ENCODE measurements around the gene COL18A1. TPM values are rescaled to one million over a fixed set of nuclear protein-coding genes. Genes with fewer than 3 reads are reported as not detected.

The COL18A1 gene
- total RNA-seq, 1 experiment from 2014 or later = 676 TPM

DNA sequence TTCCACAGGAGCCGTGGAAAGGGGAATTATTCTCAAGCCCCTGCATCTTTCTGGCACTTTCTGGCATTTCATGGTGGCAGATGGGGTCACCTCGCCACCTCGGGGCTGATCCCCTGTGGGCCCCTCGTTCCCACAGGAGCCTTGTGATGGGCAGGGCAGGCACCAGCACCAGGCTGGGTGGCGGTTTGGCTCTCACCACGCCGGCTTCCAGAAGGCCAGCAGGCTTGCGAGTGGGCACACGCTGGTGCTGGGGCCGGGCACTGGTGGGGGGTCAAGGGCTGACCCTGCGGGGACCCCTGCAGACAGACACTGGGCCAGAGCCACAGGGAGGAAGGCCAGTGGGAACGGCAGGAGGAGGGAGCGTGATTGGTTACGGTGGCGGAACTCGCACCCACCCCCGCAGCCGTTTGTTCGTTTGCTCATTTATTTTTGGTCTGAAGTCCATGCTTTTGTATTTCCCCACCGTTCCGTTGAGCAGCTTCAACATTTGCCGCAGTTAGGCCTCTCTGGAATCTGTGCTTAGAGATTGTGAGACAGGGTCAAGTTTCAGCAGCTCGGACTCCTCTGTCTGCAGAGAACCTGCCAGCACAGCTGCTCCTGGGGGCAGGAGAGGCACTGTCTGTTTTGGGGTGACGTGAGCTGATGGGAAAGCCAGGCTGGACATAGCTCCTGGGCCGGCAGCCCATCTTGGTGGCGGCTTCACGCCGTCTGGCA lies 5.3 kb downstream of the COL18A1 start:
- no peak for TF ChIP-seq TCF7L2 (IDR thresholded peaks at IDR 0.05; ENCODE audit: low read depth, low read length)
- 0 out of 2 replicates have a peak, but pooled peaks have one; percentile 17 for TF ChIP-seq SIN3A (IDR thresholded peaks at IDR 0.05; ENCODE audit: borderline replicate concordance, insufficient read depth, low read depth, low read length)
- no peak for TF ChIP-seq POLR2AphosphoS5 (IDR thresholded peaks at IDR 0.05; ENCODE audit: low read depth, low read length)
- TF ChIP-seq, protein P1, sequence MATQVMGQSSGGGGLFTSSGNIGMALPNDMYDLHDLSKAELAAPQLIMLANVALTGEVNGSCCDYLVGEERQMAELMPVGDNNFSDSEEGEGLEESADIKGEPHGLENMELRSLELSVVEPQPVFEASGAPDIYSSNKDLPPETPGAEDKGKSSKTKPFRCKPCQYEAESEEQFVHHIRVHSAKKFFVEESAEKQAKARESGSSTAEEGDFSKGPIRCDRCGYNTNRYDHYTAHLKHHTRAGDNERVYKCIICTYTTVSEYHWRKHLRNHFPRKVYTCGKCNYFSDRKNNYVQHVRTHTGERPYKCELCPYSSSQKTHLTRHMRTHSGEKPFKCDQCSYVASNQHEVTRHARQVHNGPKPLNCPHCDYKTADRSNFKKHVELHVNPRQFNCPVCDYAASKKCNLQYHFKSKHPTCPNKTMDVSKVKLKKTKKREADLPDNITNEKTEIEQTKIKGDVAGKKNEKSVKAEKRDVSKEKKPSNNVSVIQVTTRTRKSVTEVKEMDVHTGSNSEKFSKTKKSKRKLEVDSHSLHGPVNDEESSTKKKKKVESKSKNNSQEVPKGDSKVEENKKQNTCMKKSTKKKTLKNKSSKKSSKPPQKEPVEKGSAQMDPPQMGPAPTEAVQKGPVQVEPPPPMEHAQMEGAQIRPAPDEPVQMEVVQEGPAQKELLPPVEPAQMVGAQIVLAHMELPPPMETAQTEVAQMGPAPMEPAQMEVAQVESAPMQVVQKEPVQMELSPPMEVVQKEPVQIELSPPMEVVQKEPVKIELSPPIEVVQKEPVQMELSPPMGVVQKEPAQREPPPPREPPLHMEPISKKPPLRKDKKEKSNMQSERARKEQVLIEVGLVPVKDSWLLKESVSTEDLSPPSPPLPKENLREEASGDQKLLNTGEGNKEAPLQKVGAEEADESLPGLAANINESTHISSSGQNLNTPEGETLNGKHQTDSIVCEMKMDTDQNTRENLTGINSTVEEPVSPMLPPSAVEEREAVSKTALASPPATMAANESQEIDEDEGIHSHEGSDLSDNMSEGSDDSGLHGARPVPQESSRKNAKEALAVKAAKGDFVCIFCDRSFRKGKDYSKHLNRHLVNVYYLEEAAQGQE (IDR thresholded peaks at IDR 0.05; ENCODE audit: insufficient read depth in 1 of 2, low read depth in 2 of 2, low read length in 1 of 2) = no peak
- intact Hi-C loops (cut with micrococcal nuclease; ENCODE audit: unreplicated experiment) (loop anchor here (5.0 to 10.0 kb wide), 2 partner anchors 54 to 118 kb away; no protein-coding TSS in a partner anchor), in situ Hi-C loops (cut with HindIII; ENCODE audit: low pct_unique_long_range_greater_than_20kb, low sequenced_read_pairs) (no loop called here)
- no peak for ATAC-seq
- Histone ChIP-seq H3K27ac (ENCODE audit: low read length) (peak overlapping the region; percentile 96), H3K4me1 (ENCODE audit: control insufficient read depth, insufficient read depth, low read length) (peaks cover 74% of the 10 kb centered on the region), H3K27me3 (ENCODE audit: control insufficient read depth, insufficient read depth, low read length) (no peaks in the 10 kb centered on the region), H3K4me3 (ENCODE audit: low read depth in 2 of 2, low read length in 2 of 2) (peak overlapping the region; percentile 7 to 80; a peak in 3 of 4 replicates), H3K9me3 (ENCODE audit: control insufficient read depth, insufficient read depth, low read depth, low read length) (no peaks in the 10 kb centered on the region), H3K36me3 (ENCODE audit: control insufficient read depth, insufficient read depth, low read length) (no peaks in the 10 kb centered on the region; the same call in none of the 2 replicates)
- ChIA-PET POLR2A (interaction anchor here (0.6 kb wide), 2 partner anchors 86 to 536 kb away, joined by 3 to 4 read pairs; no protein-coding TSS in a partner anchor), CTCF (no interaction called here)
- BruUV-seq (replicated peaks) = no TSS peak
- no peak for DNase-seq (ENCODE audit: low read depth, low spot score)

GRCh38 chr21:45410865-45411809 lies 6.2 kb downstream of the COL18A1 start:
- peak; percentile 12; the same call in 1 of the 2 replicates for ATAC-seq

More at GRCh38 chr21:45410865-45411809, 6.2 kb downstream of the COL18A1 start:
- peaks cover 81% of the 10 kb centered on the region for H3K4me1 ChIP-seq (ENCODE audit: control insufficient read depth, insufficient read depth, low read length)
- peak overlapping the region; percentile 7 to 80; a peak in 3 of 4 replicates for H3K4me3 ChIP-seq (ENCODE audit: low read depth in 2 of 2, low read length in 2 of 2)
- intact Hi-C loops (cut with micrococcal nuclease; ENCODE audit: unreplicated experiment) = loop anchor here (5.0 to 10.0 kb wide), 2 partner anchors 54 to 119 kb away; no protein-coding TSS in a partner anchor
- ChIA-PET CTCF (interaction anchor here (0.6 kb wide), 1 partner anchor 100 kb away, joined by 7 read pairs; no protein-coding TSS in a partner anchor), POLR2A (interaction anchor here (0.6 to 0.7 kb wide), 4 partner anchors 11 to 537 kb away, joined by 3 to 5 read pairs (median 4); no protein-coding TSS in a partner anchor)
- no peaks in the 10 kb centered on the region for H3K9me3 ChIP-seq (ENCODE audit: control insufficient read depth, insufficient read depth, low read depth, low read length)
- H3K36me3 ChIP-seq (ENCODE audit: control insufficient read depth, insufficient read depth, low read length) = no peaks in the 10 kb centered on the region; the same call in none of the 2 replicates
- DNase-seq (ENCODE audit: low read depth, low spot score) = no peak
- no peak for TF ChIP-seq TCF7L2 (IDR thresholded peaks at IDR 0.05; ENCODE audit: low read depth, low read length)
- TF ChIP-seq CTCF (IDR thresholded peaks at IDR 0.05) = no peak
- no peak for TF ChIP-seq POLR2AphosphoS5 (IDR thresholded peaks at IDR 0.05; ENCODE audit: low read depth, low read length)
- TF ChIP-seq SIN3A (IDR thresholded peaks at IDR 0.05; ENCODE audit: borderline replicate concordance, insufficient read depth, low read depth, low read length) = no peak
- TF ChIP-seq, protein P1 (IDR thresholded peaks at IDR 0.05; ENCODE audit: insufficient read depth in 1 of 2, low read depth in 2 of 2, low read length in 1 of 2) = no peak
- H3K27me3 ChIP-seq (ENCODE audit: control insufficient read depth, insufficient read depth, low read length) = no peaks in the 10 kb centered on the region
- in situ Hi-C loops (cut with HindIII; ENCODE audit: low pct_unique_long_range_greater_than_20kb, low sequenced_read_pairs) = no loop called here
- no TSS peak for BruUV-seq (replicated peaks)
- H3K27ac ChIP-seq (ENCODE audit: low read length) = peak overlapping the region; percentile 96

All from Panc1 (cell line).